ENCODE measurements around the gene HPCAL1. TPM values are rescaled to one million over a fixed set of nuclear protein-coding genes. Genes with fewer than 3 reads are reported as not detected.

The HPCAL1 gene
- total and polyA plus RNA-seq, 8 donors: 22.1 to 32.7 (median 26.4) TPM

DNA sequence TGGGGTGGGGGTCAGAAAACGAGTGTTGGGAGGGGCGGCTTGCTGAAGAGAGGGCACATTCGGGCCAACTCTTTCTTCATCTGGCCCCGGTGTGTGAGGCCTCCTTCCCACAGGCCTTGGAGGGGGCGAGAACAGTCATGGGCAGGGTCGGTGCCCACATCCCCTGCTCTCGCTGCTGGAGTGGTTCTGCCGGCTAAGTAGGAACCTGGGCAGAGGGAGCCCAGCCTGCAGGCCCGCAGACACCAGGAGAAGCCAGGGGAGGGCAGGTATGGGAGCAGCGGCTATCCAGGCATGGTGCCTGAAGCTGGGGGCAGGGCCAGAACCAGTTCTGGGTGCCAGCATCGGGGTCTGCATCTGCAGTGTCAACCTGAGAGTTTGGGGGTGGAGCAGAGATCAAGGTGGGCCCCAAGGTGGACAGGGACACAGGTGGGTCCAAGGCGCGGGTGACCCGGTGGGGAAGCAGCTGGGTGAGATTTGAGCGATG is 46.6 kb upstream of the HPCAL1 start:
- no peak for TF ChIP-seq CTCF (IDR thresholded peaks at IDR 0.05)
- FAIRE-seq (no peak), DNase-seq (peak in 3 of 6 donors; percentile 15 to 54 (median 37)), ATAC-seq (no peak)
- H3K36me3 ChIP-seq: no peaks in the 10 kb centered on the region
- intact Hi-C loops (cut with DNase I): no loop called here
- H3K27ac ChIP-seq: no peak overlapping the region
- H3K4me3 ChIP-seq: no peak overlapping the region
- no peaks in the 10 kb centered on the region for H3K27me3 ChIP-seq
- 83 to 87% methylated on average over 15 of the region's 15 CpGs for WGBS, 2 donors
- no peaks in the 10 kb centered on the region for H3K9me3 ChIP-seq
- no peaks in the 10 kb centered on the region for H3K4me1 ChIP-seq

DNA sequence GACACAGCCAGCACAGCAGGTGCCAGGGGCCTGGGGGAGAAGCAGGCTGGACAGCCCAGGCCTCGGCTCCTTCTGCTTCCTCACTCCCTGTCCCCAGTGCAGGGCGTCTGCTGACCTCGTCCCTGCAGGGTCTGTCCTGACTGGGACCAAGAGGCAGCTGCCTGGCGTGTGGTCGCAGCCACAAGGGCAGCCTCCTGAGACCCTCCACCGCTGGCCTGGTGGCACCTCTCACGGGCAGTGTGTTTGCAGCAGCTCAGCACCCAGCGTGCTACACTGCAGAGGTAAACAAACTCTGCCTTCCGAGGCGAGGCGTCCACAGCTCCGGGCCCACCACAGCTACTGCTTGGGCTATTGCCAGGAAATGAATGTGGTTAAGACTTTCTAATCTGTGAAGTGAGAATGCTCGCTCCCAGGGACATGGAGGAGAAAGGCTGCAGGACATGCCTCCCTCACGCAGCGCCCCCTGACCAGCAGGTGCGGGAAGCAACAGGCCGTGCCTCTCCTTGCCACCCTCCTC is 46.1 kb upstream of the HPCAL1 start:
- Histone ChIP-seq H3K27me3 (no peaks in the 10 kb centered on the region), H3K4me1 (no peaks in the 10 kb centered on the region), H3K4me3 (no peak overlapping the region), H3K36me3 (no peaks in the 10 kb centered on the region), H3K9me3 (no peaks in the 10 kb centered on the region), H3K27ac (no peak overlapping the region)
- FAIRE-seq (no peak), DNase-seq (peak in 1 of 6 donors; percentile 47), ATAC-seq (no peak)
- 90 to 92% methylated on average over 17 of the region's 17 CpGs for WGBS, 2 donors
- TF ChIP-seq CTCF (IDR thresholded peaks at IDR 0.05): no peak
- intact Hi-C loops (cut with DNase I): no loop called here

DNA sequence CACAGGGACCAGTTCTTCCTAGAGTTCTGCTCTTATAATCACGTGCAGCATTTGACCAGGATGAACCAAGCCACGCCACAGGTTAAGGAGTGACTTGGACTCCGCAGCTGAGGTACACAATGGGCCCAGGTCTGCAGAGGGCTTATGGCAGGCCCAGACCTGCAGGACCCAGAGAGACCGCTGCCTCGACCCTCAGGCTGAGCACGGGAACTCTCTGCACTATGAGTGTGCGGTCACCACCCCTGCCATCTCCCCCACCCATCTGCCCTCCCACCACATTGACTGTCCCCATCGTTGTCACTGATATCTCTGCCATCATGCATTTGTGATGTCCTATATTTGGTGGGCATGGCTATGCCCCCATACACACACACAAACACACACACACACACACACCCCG is 45.7 kb upstream of the HPCAL1 start:
- 86 to 91% methylated on average over 9 of the region's 9 CpGs for WGBS, 2 donors
- H3K27me3 ChIP-seq: no peaks in the 10 kb centered on the region
- no peaks in the 10 kb centered on the region for H3K9me3 ChIP-seq
- no peak for ATAC-seq
- no peak for FAIRE-seq
- H3K27ac ChIP-seq: no peak overlapping the region
- intact Hi-C loops (cut with DNase I): no loop called here
- TF ChIP-seq CTCF (IDR thresholded peaks at IDR 0.05): no peak
- H3K4me1 ChIP-seq: no peaks in the 10 kb centered on the region
- H3K4me3 ChIP-seq: no peak overlapping the region
- no peaks in the 10 kb centered on the region for H3K36me3 ChIP-seq
- DNase-seq: no peak

- Histone ChIP-seq H3K9me3 (no peaks in the 10 kb centered on the region), H3K36me3 (no peaks in the 10 kb centered on the region), H3K27me3 (no peaks in the 10 kb centered on the region), H3K4me3 (no peak overlapping the region), H3K27ac (no peak overlapping the region), H3K4me1 (no peaks in the 10 kb centered on the region)
- intact Hi-C loops (cut with DNase I): no loop called here
- DNase-seq: peak in 1 of 6 donors; percentile 42
- no peak for FAIRE-seq
- no peak for ATAC-seq
- TF ChIP-seq CTCF (IDR thresholded peaks at IDR 0.05): no peak
- 78 to 89% methylated on average over 14 to 16 of the region's 16 CpGs for WGBS, 2 donors
Observed at GRCh38 chr2:10257500-10258147, 45.1 kb upstream of the HPCAL1 start.

DNA sequence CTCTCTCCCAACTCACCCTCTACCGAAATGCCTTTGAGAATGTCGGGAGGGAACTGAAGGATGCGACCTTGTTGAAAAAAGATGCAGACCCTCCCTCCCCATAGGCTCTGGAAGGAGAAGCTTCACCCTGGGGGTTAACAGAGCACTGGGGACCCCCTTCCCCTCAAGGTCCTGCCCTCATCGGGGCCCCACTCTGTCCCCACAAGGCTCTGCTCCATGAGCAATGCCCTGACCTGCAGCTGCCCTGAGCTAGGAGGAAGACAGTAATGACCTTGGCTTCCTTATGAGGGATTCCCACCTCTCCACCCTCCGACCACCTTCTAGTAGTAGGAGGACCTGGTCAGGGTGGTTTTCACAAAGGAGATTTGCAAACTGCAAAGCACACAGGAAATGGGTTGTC is 44.4 kb upstream of the HPCAL1 start:
- Histone ChIP-seq H3K4me3 (no peak overlapping the region), H3K9me3 (no peaks in the 10 kb centered on the region), H3K4me1 (no peaks in the 10 kb centered on the region), H3K27me3 (no peaks in the 10 kb centered on the region), H3K27ac (no peak overlapping the region), H3K36me3 (no peaks in the 10 kb centered on the region)
- TF ChIP-seq CTCF (IDR thresholded peaks at IDR 0.05): no peak
- no peak for FAIRE-seq
- peak in 1 of 6 donors; percentile 20 for DNase-seq
- no peak for ATAC-seq
- intact Hi-C loops (cut with DNase I): no loop called here
- WGBS, 2 donors: 81 to 84% methylated on average over 5 of the region's 5 CpGs
